ENCODE results near the gene VEGFA. TPM values are rescaled to one million over a fixed set of nuclear protein-coding genes. Genes with fewer than 3 reads are reported as not detected.

VEGFA gene
- total RNA-seq, 1 experiment from 2014 or later = 407 TPM

DNA sequence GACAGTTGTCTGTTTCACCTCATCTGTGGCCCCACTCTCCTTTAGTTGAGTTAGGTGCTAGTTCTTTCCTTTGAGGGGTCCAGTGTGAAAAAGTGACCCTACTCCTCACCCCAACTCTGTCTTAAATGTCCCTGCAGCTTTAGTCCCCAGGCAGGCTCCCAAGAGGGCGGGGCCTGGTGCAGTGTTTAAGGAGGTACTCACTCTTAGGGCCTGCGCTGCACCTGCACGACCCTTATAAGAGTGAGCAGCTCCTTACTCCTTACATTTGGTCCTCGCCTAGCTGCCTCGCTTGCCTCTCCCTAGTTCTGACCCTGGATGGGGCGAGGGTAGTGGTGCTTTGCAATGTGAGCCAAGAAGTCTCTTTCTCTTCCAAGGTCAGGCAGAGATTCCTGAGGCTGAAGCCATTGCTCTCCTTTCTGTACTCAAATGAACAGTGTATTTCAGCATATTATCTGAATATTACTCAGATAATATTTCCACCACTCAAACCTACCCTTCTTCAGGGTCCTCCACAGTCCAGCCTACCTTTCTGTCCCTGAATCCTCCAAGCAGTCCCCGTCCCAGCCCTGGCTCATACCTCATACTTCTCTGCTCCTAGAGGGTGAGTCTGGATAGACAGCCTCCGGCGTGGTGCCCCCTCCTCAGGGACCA lies 11.9 kb upstream of the VEGFA start:
- no peak overlapping the region for H3K27ac Mint-ChIP-seq (ENCODE audit: unreplicated experiment)
- H3K27me3 Mint-ChIP-seq (ENCODE audit: unreplicated experiment) = no peaks in the 10 kb centered on the region
- CTCF ChIA-PET = no interaction called here
- peaks cover 4% of the 10 kb centered on the region for H3K36me3 Mint-ChIP-seq (ENCODE audit: insufficient read depth, unreplicated experiment)
- H3K4me3 Mint-ChIP-seq (ENCODE audit: low read depth, unreplicated experiment) = no peak overlapping the region
- H3K4me1 Mint-ChIP-seq (ENCODE audit: low read depth, unreplicated experiment) = peaks cover 9% of the 10 kb centered on the region
- DNase-seq = no peak
- no peaks in the 10 kb centered on the region for H3K9me3 Mint-ChIP-seq (ENCODE audit: low read depth, unreplicated experiment)
- no peak for TF ChIP-seq CTCF (IDR thresholded peaks at IDR 0.05; ENCODE audit: unreplicated experiment)
- BruUV-seq (replicated peaks) = no TSS peak
- intact Hi-C loops (cut with micrococcal nuclease; ENCODE audit: unreplicated experiment) = no loop called here

GRCh38 chr6:43758617-43759050 lies 11.4 kb upstream of the VEGFA start:
- Mint-ChIP-seq H3K36me3 (ENCODE audit: insufficient read depth, unreplicated experiment) (peaks cover 4% of the 10 kb centered on the region), H3K9me3 (ENCODE audit: low read depth, unreplicated experiment) (no peaks in the 10 kb centered on the region), H3K4me3 (ENCODE audit: low read depth, unreplicated experiment) (no peak overlapping the region), H3K27me3 (ENCODE audit: unreplicated experiment) (no peaks in the 10 kb centered on the region), H3K4me1 (ENCODE audit: low read depth, unreplicated experiment) (peaks cover 9% of the 10 kb centered on the region), H3K27ac (ENCODE audit: unreplicated experiment) (no peak overlapping the region)
- no TSS peak for BruUV-seq (replicated peaks)
- peak; percentile 89 for TF ChIP-seq CTCF (IDR thresholded peaks at IDR 0.05; ENCODE audit: unreplicated experiment)
- peak; percentile 56 for DNase-seq
- intact Hi-C loops (cut with micrococcal nuclease; ENCODE audit: unreplicated experiment) = no loop called here
- CTCF ChIA-PET = interaction anchor here (0.5 to 1.1 kb wide), 3 partner anchors 12 to 934 kb away, joined by 3 to 4 read pairs (median 4); partner anchors contain the start of gene VEGFA

DNA sequence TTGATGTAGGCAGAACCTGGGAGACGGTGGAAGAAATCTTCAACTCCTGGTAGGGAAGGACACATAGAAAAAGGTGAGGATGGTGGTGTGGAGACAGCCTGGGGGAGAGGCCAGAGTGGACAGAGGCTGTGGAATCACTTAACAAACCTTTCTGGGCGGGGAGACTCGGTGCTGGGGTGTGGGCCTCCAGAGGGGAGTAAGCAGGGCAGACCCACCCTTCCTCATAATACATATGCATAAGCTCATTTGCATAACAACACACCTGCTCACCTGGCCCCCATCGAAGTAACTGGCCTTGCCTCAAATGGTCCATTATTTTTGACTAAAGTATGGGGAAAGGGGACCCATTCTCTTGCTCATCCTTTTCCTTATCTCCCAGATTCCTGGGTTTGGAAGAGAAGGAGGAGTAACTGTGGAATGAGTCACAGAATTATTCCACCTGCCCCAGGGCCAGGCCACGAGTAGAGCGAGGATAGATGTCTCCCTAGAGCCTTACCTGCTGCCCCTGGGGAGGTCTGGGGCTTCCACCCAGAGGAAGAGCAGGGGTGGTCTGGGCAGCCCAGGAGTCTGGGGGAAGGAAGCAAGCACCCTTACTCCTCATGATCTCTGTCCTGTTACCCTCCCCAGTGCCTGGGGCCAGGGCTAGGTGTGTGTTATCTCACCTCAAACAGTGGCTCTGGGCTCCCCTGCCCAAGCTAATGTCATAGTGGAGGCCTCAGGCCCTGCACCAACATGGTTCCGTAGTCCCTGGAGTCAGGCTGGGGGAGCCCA lies 10.7 kb upstream of the VEGFA start:
- TF ChIP-seq CTCF (IDR thresholded peaks at IDR 0.05; ENCODE audit: unreplicated experiment) = no peak
- no TSS peak for BruUV-seq (replicated peaks)
- H3K9me3 Mint-ChIP-seq (ENCODE audit: low read depth, unreplicated experiment) = no peaks in the 10 kb centered on the region
- no peak for DNase-seq
- CTCF ChIA-PET = interaction anchor here (0.5 to 1.1 kb wide), 3 partner anchors 11 to 933 kb away, joined by 3 to 4 read pairs (median 4); partner anchors contain the start of gene VEGFA
- H3K27me3 Mint-ChIP-seq (ENCODE audit: unreplicated experiment) = no peaks in the 10 kb centered on the region
- peaks cover 4% of the 10 kb centered on the region for H3K36me3 Mint-ChIP-seq (ENCODE audit: insufficient read depth, unreplicated experiment)
- intact Hi-C loops (cut with micrococcal nuclease; ENCODE audit: unreplicated experiment) = no loop called here
- H3K27ac Mint-ChIP-seq (ENCODE audit: unreplicated experiment) = no peak overlapping the region
- peaks cover 9% of the 10 kb centered on the region for H3K4me1 Mint-ChIP-seq (ENCODE audit: low read depth, unreplicated experiment)
- no peak overlapping the region for H3K4me3 Mint-ChIP-seq (ENCODE audit: low read depth, unreplicated experiment)

- Mint-ChIP-seq H3K9me3 (ENCODE audit: low read depth, unreplicated experiment) (no peaks in the 10 kb centered on the region), H3K27me3 (ENCODE audit: unreplicated experiment) (no peaks in the 10 kb centered on the region), H3K4me3 (ENCODE audit: low read depth, unreplicated experiment) (no peak overlapping the region), H3K27ac (ENCODE audit: unreplicated experiment) (no peak overlapping the region), H3K4me1 (ENCODE audit: low read depth, unreplicated experiment) (peaks cover 13% of the 10 kb centered on the region), H3K36me3 (ENCODE audit: insufficient read depth, unreplicated experiment) (peaks cover 4% of the 10 kb centered on the region)
- CTCF ChIA-PET = interaction anchor here (1.1 kb wide), 1 partner anchor 20 kb away, joined by 3 read pairs; no protein-coding TSS in a partner anchor
- no peak for TF ChIP-seq CTCF (IDR thresholded peaks at IDR 0.05; ENCODE audit: unreplicated experiment)
- intact Hi-C loops (cut with micrococcal nuclease; ENCODE audit: unreplicated experiment) = no loop called here
- no peak for DNase-seq
- no TSS peak for BruUV-seq (replicated peaks)
Measured at GRCh38 chr6:43759907-43760206, 10.2 kb upstream of the VEGFA start.
